HG03064 (cell line): Measurements from ENCODE around the gene CD300E.

Experiments
- ATAC-seq: cut with Tn5 transposase; IDR thresholded peaks from one replicate; pipeline ENCODE4 v1.9.1; 2021; ENCODE audit warnings: low read depth; ENCODE audit not compliant: unreplicated experiment

Gene CD300E, protein sequence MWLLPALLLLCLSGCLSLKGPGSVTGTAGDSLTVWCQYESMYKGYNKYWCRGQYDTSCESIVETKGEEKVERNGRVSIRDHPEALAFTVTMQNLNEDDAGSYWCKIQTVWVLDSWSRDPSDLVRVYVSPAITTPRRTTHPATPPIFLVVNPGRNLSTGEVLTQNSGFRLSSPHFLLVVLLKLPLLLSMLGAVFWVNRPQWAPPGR

GRCh38 chr17:74623693-74624093 lies at the start of gene CD300E:
CD300E (minus strand) TSS chr17:74623738; CDS start chr17:74623621, 117 bp downstream.
- ATAC-seq = no peak

GRCh38 chr17:74671031-74671771 lies 47.7 kb upstream of the CD300E start:
- ATAC-seq = no peak

DNA sequence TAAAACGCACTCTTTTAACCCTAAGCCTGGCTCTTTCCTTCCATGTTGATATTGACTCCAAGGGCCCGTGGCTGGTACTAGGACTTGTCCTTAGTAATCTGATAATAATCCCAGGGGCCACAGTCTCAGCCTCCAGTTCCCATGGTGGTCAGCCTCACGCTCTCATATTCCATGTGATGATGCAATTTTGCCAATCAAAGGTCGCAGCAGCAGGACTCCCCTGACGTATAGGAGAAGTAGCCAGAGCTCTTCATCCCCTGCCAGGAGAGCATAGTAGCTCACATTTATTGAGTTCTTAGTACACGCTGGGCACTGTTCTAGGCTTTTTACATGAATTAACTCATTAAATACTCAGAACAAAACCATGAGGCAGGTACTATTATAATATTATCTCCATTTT lies 46.8 kb upstream of the CD300E start:
- ATAC-seq = no peak

DNA sequence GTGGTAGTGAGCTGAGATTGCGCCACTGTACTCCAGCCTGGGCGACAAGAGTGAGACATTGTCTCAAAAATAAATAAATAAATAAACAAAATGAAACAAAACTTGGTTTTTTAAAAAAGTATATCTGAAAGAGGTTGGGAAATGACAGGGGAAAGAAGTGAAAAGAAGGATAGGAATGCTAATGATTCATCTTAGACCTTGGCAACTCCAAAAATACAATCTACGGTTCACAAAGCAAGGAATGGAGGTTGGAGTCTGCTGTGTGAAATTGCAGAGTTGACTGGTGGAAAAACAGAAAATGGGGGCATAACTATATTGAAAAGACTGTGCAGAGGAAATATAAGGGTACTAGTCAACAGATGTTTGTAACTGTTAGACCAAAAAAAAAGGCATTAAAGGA lies 40.0 kb upstream of the CD300E start:
- ATAC-seq = no peak

- ATAC-seq = no peak
Observed at GRCh38 chr17:74659889-74660288, 36.4 kb upstream of the CD300E start.

- no peak for ATAC-seq
Observed at GRCh38 chr17:74658620-74659019, 35.1 kb upstream of the CD300E start.

GRCh38 chr17:74654742-74655141 lies 31.2 kb upstream of the CD300E start:
- no peak for ATAC-seq

GRCh38 chr17:74652020-74652419 lies 28.5 kb upstream of the CD300E start:
- no peak for ATAC-seq

DNA sequence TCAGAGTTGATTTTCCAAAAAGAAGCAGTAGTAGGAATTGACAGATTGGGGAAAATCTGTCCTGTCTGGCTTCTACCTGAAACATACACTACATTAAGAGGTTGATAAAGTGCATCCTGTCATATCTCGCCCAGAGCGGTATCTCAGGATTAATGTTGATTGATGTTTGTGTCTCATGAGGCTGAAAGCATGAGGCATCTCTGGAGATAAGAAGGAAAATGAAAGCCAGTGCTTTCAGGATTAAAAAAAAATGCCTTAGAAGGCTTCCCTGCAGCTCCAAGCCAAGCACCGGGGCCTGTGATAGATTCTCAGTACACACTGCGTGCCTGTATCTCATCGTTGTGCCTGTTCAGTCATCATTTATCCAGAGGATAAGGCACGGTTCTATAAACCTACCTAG lies 26.4 kb upstream of the CD300E start:
- no peak for ATAC-seq

DNA sequence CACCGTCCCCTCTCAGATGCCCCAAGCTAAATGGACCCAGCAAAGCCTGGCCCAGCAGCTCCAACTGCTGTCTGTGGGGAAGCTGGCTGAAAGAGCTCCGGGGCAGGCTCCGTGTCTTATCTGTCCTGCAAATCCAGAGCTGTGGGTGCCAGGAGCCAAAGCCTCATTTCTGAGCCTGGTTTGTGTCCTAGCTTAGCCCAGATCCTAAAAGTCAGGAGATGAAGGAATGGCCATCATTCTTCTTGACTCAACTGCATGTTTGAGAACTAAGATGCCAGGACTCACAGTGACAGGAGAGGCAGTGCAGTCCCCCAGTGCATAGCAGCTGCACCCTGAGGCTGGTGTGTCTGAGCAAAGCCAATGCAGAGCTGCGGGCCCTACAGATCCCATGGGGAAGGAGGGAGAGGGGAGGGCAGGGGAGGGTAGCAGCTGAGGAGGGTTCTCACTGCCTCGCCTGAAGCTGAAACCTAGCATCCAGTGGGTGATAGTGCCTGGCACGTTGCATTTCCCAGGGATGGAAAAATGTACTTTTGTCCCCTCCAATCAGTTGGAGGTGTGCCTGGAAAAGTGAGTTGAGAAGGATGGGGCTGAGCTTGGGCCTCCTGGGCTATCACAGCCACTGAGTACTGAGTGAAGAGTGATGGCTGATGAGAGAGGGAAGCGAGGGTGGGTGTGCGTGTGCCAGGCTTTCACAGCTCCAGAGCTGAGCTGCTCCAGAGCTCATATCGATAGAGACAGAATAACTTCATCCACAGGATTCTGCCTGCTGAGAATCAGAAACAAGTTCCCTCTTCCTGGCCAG lies 24.5 kb upstream of the CD300E start:
- ATAC-seq = no peak

GRCh38 chr17:74646231-74646630 lies 22.7 kb upstream of the CD300E start:
- ATAC-seq = no peak

GRCh38 chr17:74645010-74645409 lies 21.5 kb upstream of the CD300E start:
- no peak for ATAC-seq

- ATAC-seq = no peak
Observed at GRCh38 chr17:74644419-74644818, 20.9 kb upstream of the CD300E start.

- ATAC-seq = no peak
Observed at GRCh38 chr17:74643826-74644225, 20.3 kb upstream of the CD300E start.

DNA sequence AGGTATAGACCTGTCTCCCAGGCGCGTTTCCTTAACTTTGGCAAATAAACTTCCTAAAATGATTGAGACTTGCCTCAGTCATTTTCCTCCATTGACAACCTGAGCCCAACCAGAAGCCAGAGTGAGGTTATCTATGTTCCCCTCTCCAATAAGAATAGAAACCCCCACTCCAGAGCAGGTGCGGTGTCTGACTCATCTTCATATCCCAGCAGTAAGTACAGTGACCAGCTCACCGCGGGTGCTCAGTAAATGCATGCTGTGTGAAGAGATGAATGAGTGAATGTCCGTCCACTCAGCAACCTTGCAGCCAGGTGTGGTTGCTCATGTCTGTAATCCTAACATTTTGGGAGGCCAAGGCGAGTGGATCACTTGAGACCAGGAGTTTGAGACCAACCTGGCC lies 19.5 kb upstream of the CD300E start:
- ATAC-seq = no peak

DNA sequence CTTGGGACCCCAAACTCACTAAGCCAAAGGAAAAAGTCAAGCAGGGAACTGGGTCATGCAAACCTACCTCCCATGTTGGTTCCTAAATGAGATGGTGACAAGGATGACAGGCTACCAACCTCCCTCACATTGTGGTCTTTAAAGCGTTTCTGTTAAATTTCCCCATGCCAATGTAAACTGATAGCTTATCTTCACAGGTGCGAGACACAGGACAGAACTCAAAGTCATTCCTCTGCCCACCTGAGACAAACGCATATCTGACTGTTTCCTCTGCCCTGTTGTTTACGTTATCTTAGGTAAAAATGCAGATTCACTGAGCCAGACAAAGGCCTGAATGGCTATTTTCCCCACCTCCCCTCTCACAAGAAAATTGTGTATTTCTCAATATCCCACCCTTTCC lies 19.0 kb upstream of the CD300E start:
- ATAC-seq = no peak

GRCh38 chr17:74641958-74642298 lies 18.4 kb upstream of the CD300E start:
- no peak for ATAC-seq

- ATAC-seq = no peak
Observed at GRCh38 chr17:74641224-74641957, 17.9 kb upstream of the CD300E start.

DNA sequence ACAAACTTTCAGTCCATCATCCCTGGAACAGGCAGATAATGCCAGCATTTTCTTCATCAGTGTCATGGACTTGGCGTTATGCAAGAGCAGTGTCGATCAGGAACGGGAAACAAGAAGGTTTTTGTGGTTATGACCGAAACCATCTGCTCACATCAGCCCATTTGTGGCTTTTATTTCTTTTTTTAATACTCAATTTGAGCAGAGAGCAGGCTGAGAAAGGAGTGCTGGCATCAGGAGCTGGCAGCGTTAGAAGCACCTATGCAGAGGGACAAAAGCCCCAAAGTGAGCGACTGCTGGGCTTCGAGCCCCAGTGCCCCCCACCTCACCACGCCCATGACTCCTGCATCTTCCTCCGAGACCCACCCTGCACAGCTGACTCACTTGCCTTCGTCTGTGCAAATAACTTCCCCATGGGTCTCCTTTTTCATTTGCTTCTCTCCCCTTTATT lies 16.2 kb upstream of the CD300E start:
- ATAC-seq = no peak

DNA sequence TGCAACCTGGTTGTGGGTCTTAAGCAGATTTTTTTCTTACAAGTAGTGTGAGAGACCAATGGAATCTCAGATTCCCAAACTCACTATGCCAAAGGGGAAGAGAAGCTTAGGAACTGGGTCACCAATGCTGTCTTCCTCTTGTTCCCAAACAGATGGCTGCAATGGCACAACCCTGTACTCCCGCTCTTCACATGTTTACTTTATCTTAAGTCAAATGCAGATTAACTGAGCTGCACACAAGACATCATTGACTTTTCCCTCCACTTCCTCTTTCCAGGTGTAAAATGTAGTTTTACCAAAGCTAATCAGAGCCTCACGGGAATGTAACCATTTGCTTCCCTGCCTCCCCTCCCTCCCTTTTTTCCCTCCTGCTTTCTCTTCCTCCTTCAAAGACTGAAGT lies 14.4 kb upstream of the CD300E start:
- no peak for ATAC-seq

DNA sequence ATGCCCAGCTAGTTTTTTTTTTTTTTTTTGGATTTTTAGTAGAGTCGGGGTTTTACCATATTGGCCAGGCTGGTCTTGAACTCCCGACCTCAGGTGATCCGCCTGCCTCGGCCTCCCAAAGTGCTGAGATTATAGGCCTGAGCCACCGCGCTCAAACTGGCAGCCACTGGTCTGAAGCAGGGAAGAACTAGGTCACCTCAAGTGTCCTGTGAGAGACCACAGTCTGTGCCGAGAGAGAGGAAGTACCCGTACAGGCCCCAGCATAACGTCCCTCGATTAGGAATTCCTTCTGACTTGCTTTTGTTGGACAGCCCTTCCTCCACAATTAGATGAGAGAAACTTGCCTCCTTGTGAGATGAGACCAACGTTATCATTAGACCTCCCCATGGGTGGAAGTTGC lies 13.7 kb upstream of the CD300E start:
- ATAC-seq = no peak
